ENCODE measurements around the gene TBL1X. TPM values are rescaled to one million over a fixed set of nuclear protein-coding genes. Genes with fewer than 3 reads are reported as not detected.

Gene TBL1X
- polyA plus RNA-seq, 1 donor (not counting 4 experiments of a cell fraction or from before 2014, with no cell fraction given), result 2.2 TPM

- Histone ChIP-seq H3K36me3 (ENCODE audit: control insufficient read depth in 2 of 2, extremely low read depth in 1 of 2, insufficient read depth in 2 of 2, low read length in 2 of 2) (no peaks in the 10 kb centered on the region), H3K27ac (ENCODE audit: control insufficient read depth, insufficient read depth, low read length) (no peak overlapping the region), H3K27me3 (ENCODE audit: control insufficient read depth, extremely low read depth, insufficient read depth, low read length) (no peaks in the 10 kb centered on the region), H4K20me1 (ENCODE audit: control insufficient read depth, extremely low read depth, insufficient read depth, low read length) (no peaks in the 10 kb centered on the region), H3K9me3 (ENCODE audit: control insufficient read depth, low read depth, low read length) (no peaks in the 10 kb centered on the region), H3K4me3 (ENCODE audit: control insufficient read depth in 2 of 3, extremely low read depth in 1 of 3, insufficient read depth in 2 of 3, low read depth in 1 of 3, low read length in 3 of 3) (no peak overlapping the region), H3K9me1 (ENCODE audit: control insufficient read depth, extremely low read depth, insufficient read depth, low read length) (no peaks in the 10 kb centered on the region), H2AFZ (ENCODE audit: control insufficient read depth, low read length) (no peak overlapping the region), H3K79me2 (ENCODE audit: control insufficient read depth, insufficient read depth, low read length) (no peaks in the 10 kb centered on the region), H3K9ac (ENCODE audit: control insufficient read depth, extremely low read depth, insufficient read depth, low read length) (no peak overlapping the region), H3K4me1 (ENCODE audit: control insufficient read depth, extremely low read depth, insufficient read depth, low read length) (no peaks in the 10 kb centered on the region), H3K4me2 (ENCODE audit: control insufficient read depth, extremely low read depth, insufficient read depth, low read depth, low read length) (no peak overlapping the region)
- FAIRE-seq (no peak), DNase-seq (ENCODE audit: low read depth, low spot score) (no peak)
- dilution Hi-C loops (cut with MboI; ENCODE audit: extremely low pct_ligation_motif_present, low sequenced_read_pairs), result no loop called here
- TF ChIP-seq, protein P1, sequence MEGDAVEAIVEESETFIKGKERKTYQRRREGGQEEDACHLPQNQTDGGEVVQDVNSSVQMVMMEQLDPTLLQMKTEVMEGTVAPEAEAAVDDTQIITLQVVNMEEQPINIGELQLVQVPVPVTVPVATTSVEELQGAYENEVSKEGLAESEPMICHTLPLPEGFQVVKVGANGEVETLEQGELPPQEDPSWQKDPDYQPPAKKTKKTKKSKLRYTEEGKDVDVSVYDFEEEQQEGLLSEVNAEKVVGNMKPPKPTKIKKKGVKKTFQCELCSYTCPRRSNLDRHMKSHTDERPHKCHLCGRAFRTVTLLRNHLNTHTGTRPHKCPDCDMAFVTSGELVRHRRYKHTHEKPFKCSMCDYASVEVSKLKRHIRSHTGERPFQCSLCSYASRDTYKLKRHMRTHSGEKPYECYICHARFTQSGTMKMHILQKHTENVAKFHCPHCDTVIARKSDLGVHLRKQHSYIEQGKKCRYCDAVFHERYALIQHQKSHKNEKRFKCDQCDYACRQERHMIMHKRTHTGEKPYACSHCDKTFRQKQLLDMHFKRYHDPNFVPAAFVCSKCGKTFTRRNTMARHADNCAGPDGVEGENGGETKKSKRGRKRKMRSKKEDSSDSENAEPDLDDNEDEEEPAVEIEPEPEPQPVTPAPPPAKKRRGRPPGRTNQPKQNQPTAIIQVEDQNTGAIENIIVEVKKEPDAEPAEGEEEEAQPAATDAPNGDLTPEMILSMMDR (optimal IDR thresholded peaks at IDR 0.05 in 1 of 3, IDR thresholded peaks at IDR 0.05 in 1 of 3, conservative IDR thresholded peaks at IDR 0.05 in 1 of 3; ENCODE audit: extremely low read depth in 1 of 3, insufficient read depth in 2 of 3, low read length in 3 of 3), result no peak
- no peak for TF ChIP-seq EZH2 (IDR thresholded peaks at IDR 0.05; ENCODE audit: low read length)
Measured at GRCh38 chrX:9717376-9717775, 252.5 kb downstream of the TBL1X start.

GRCh38 chrX:9724711-9725110, 259.9 kb downstream of the TBL1X start:
- no peaks in the 10 kb centered on the region for H3K79me2 ChIP-seq (ENCODE audit: control insufficient read depth, insufficient read depth, low read length)
- peaks cover 8% of the 10 kb centered on the region for H3K9me3 ChIP-seq (ENCODE audit: control insufficient read depth, low read depth, low read length)
- TF ChIP-seq EZH2 (IDR thresholded peaks at IDR 0.05; ENCODE audit: low read length), result no peak
- TF ChIP-seq, protein P1 (optimal IDR thresholded peaks at IDR 0.05 in 1 of 3, IDR thresholded peaks at IDR 0.05 in 1 of 3, conservative IDR thresholded peaks at IDR 0.05 in 1 of 3; ENCODE audit: extremely low read depth in 1 of 3, insufficient read depth in 2 of 3, low read length in 3 of 3), result peak in 1 of 3 experiments; percentile 40
- dilution Hi-C loops (cut with MboI; ENCODE audit: extremely low pct_ligation_motif_present, low sequenced_read_pairs), result no loop called here
- H3K4me3 ChIP-seq (ENCODE audit: control insufficient read depth in 2 of 3, extremely low read depth in 1 of 3, insufficient read depth in 2 of 3, low read depth in 1 of 3, low read length in 3 of 3), result no peak overlapping the region
- H3K36me3 ChIP-seq (ENCODE audit: control insufficient read depth in 2 of 2, extremely low read depth in 1 of 2, insufficient read depth in 2 of 2, low read length in 2 of 2), result no peaks in the 10 kb centered on the region
- H3K9ac ChIP-seq (ENCODE audit: control insufficient read depth, extremely low read depth, insufficient read depth, low read length), result no peak overlapping the region
- H3K4me2 ChIP-seq (ENCODE audit: control insufficient read depth, extremely low read depth, insufficient read depth, low read depth, low read length), result no peak overlapping the region
- H2AFZ ChIP-seq (ENCODE audit: control insufficient read depth, low read length), result no peak overlapping the region
- FAIRE-seq (no peak), DNase-seq (ENCODE audit: low read depth, low spot score) (no peak)
- H4K20me1 ChIP-seq (ENCODE audit: control insufficient read depth, extremely low read depth, insufficient read depth, low read length), result no peaks in the 10 kb centered on the region
- H3K9me1 ChIP-seq (ENCODE audit: control insufficient read depth, extremely low read depth, insufficient read depth, low read length), result no peaks in the 10 kb centered on the region
- no peak overlapping the region for H3K27ac ChIP-seq (ENCODE audit: control insufficient read depth, insufficient read depth, low read length)
- H3K4me1 ChIP-seq (ENCODE audit: control insufficient read depth, extremely low read depth, insufficient read depth, low read length), result no peaks in the 10 kb centered on the region
- no peaks in the 10 kb centered on the region for H3K27me3 ChIP-seq (ENCODE audit: control insufficient read depth, extremely low read depth, insufficient read depth, low read length)

All from keratinocyte (primary cell).